GM23338 (cell line): Measurements from ENCODE around the gene LRP1B. TPM values are rescaled to one million over a fixed set of nuclear protein-coding genes. Genes with fewer than 3 reads are reported as not detected.

Source experiments
- CREB1 ChIP-seq: fragments of 250-450 bp; sonication (Bioruptor Pico); IDR thresholded peaks from 2 replicates; pipeline ENCODE4 v1.5.0; 2020; ENCODE audit warnings: low read depth, mild to moderate bottlenecking, moderate library complexity
- EZH2phosphoT487 ChIP-seq: fragments of 200-600 bp; sonication (generic); IDR thresholded peaks from one replicate; pipeline ENCODE4 v1.8.1; 2018; ENCODE audit warnings: antibody characterized with exemption; ENCODE audit not compliant: unreplicated experiment
- JUNB ChIP-seq: IDR thresholded peaks from one replicate; pipeline ENCODE4 v1.6.1; 2016; ENCODE audit warnings: antibody characterized with exemption; ENCODE audit not compliant: unreplicated experiment
- POLR2AphosphoS5 ChIP-seq: IDR thresholded peaks from 2 replicates; pipeline ENCODE4 v1.6.1; 2016; ENCODE audit warnings: antibody characterized with exemption, low read depth
- ZNF114 ChIP-seq: fragments of 250-450 bp; sonication (Bioruptor Pico); IDR thresholded peaks from 2 replicates; pipeline ENCODE4 v1.5.0; 2020; ENCODE audit warnings: mild to moderate bottlenecking, moderate library complexity
- ZNF331 ChIP-seq: fragments of 250-450 bp; sonication (Bioruptor Pico); IDR thresholded peaks from 2 replicates; pipeline ENCODE4 v1.5.0; 2020; ENCODE audit warnings: low read depth, mild to moderate bottlenecking, moderate library complexity
- polyA plus RNA-seq: library from polyadenylated mRNA; unstranded; fragments of >200 nt; fragmentation: Nextera tagmentation; extraction: Ambion mirVana; gene quantifications from 2 replicates; pipeline ENCODE4 v1.2.1, GENCODE V29; 2016
- total RNA-seq: library from RNA; depleted of rRNA; stranded (reverse); fragments of >200 nt; shearing (Covaris generic); gene quantifications from 2 replicates; pipeline ENCODE4 v1.2.3, GENCODE V29; 2014
- TF ChIP-seq, protein P1 (sequence below): fragments of 250-450 bp; sonication (Bioruptor Pico); IDR thresholded peaks from 2 replicates; pipeline ENCODE4 v1.5.0; 2020; ENCODE audit warnings: mild to moderate bottlenecking, moderate library complexity
- TF ChIP-seq, protein P2 (sequence below): IDR thresholded peaks from one replicate; pipeline ENCODE4 v1.6.1; 2018; ENCODE audit warnings: antibody characterized with exemption; ENCODE audit not compliant: unreplicated experiment

Gene LRP1B
- total and polyA plus RNA-seq, 2 experiments from 2014 or later: 0.15 to 0.97 TPM

DNA sequence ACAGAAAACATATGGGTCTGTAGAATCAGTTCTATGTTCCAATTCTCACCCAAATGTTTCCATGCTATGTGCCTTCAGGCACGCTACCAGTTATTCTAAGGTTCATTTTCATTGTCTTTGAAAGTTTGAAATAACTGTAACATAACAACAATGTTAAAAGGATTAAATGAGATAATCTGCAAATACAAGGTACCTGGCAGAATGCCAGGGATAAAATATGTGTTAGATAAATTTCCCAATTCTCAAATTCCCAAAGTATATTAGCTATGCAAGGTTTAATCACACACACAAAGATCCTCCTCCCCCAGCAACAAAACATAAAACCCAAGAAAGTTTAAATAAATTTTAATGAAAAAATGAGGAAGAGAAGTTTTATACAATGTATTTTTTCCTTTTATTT is 261.2 kb downstream of the LRP1B start (continued):
- TF ChIP-seq, protein P1, sequence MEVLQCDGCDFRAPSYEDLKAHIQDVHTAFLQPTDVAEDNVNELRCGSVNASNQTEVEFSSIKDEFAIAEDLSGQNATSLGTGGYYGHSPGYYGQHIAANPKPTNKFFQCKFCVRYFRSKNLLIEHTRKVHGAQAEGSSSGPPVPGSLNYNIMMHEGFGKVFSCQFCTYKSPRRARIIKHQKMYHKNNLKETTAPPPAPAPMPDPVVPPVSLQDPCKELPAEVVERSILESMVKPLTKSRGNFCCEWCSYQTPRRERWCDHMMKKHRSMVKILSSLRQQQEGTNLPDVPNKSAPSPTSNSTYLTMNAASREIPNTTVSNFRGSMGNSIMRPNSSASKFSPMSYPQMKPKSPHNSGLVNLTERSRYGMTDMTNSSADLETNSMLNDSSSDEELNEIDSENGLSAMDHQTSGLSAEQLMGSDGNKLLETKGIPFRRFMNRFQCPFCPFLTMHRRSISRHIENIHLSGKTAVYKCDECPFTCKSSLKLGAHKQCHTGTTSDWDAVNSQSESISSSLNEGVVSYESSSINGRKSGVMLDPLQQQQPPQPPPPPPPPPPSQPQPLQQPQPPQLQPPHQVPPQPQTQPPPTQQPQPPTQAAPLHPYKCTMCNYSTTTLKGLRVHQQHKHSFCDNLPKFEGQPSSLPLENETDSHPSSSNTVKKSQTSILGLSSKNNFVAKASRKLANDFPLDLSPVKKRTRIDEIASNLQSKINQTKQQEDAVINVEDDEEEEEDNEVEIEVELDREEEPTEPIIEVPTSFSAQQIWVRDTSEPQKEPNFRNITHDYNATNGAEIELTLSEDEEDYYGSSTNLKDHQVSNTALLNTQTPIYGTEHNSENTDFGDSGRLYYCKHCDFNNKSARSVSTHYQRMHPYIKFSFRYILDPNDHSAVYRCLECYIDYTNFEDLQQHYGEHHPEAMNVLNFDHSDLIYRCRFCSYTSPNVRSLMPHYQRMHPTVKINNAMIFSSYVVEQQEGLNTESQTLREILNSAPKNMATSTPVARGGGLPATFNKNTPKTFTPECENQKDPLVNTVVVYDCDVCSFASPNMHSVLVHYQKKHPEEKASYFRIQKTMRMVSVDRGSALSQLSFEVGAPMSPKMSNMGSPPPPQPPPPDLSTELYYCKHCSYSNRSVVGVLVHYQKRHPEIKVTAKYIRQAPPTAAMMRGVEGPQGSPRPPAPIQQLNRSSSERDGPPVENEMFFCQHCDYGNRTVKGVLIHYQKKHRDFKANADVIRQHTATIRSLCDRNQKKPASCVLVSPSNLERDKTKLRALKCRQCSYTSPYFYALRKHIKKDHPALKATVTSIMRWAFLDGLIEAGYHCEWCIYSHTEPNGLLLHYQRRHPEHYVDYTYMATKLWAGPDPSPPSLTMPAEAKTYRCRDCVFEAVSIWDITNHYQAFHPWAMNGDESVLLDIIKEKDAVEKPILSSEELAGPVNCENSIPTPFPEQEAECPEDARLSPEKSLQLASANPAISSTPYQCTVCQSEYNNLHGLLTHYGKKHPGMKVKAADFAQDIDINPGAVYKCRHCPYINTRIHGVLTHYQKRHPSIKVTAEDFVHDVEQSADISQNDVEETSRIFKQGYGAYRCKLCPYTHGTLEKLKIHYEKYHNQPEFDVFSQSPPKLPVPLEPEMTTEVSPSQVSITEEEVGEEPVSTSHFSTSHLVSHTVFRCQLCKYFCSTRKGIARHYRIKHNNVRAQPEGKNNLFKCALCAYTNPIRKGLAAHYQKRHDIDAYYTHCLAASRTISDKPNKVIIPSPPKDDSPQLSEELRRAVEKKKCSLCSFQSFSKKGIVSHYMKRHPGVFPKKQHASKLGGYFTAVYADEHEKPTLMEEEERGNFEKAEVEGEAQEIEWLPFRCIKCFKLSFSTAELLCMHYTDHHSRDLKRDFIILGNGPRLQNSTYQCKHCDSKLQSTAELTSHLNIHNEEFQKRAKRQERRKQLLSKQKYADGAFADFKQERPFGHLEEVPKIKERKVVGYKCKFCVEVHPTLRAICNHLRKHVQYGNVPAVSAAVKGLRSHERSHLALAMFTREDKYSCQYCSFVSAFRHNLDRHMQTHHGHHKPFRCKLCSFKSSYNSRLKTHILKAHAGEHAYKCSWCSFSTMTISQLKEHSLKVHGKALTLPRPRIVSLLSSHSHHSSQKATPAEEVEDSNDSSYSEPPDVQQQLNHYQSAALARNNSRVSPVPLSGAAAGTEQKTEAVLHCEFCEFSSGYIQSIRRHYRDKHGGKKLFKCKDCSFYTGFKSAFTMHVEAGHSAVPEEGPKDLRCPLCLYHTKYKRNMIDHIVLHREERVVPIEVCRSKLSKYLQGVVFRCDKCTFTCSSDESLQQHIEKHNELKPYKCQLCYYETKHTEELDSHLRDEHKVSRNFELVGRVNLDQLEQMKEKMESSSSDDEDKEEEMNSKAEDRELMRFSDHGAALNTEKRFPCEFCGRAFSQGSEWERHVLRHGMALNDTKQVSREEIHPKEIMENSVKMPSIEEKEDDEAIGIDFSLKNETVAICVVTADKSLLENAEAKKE (CRISPR knock-in tag): no peak
- TF ChIP-seq POLR2AphosphoS5: no peak
- no peak for TF ChIP-seq ZNF331
- no peak for TF ChIP-seq CREB1 (CRISPR knock-in tag)
- no peak for TF ChIP-seq ZNF114 (CRISPR knock-in tag)
- TF ChIP-seq, protein P2, sequence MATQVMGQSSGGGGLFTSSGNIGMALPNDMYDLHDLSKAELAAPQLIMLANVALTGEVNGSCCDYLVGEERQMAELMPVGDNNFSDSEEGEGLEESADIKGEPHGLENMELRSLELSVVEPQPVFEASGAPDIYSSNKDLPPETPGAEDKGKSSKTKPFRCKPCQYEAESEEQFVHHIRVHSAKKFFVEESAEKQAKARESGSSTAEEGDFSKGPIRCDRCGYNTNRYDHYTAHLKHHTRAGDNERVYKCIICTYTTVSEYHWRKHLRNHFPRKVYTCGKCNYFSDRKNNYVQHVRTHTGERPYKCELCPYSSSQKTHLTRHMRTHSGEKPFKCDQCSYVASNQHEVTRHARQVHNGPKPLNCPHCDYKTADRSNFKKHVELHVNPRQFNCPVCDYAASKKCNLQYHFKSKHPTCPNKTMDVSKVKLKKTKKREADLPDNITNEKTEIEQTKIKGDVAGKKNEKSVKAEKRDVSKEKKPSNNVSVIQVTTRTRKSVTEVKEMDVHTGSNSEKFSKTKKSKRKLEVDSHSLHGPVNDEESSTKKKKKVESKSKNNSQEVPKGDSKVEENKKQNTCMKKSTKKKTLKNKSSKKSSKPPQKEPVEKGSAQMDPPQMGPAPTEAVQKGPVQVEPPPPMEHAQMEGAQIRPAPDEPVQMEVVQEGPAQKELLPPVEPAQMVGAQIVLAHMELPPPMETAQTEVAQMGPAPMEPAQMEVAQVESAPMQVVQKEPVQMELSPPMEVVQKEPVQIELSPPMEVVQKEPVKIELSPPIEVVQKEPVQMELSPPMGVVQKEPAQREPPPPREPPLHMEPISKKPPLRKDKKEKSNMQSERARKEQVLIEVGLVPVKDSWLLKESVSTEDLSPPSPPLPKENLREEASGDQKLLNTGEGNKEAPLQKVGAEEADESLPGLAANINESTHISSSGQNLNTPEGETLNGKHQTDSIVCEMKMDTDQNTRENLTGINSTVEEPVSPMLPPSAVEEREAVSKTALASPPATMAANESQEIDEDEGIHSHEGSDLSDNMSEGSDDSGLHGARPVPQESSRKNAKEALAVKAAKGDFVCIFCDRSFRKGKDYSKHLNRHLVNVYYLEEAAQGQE: no peak
- no peak for TF ChIP-seq JUNB
- no peak for TF ChIP-seq EZH2phosphoT487
